ENCODE data around the gene TMEM150A. TPM values are rescaled to one million over a fixed set of nuclear protein-coding genes. Genes with fewer than 3 reads are reported as not detected.

Gene TMEM150A
- total and polyA plus RNA-seq, 2 of the 13 experiments (the other 11 are each of a cell fraction or from before 2014, with no cell fraction given), result 30.1 to 70.4 TPM

DNA sequence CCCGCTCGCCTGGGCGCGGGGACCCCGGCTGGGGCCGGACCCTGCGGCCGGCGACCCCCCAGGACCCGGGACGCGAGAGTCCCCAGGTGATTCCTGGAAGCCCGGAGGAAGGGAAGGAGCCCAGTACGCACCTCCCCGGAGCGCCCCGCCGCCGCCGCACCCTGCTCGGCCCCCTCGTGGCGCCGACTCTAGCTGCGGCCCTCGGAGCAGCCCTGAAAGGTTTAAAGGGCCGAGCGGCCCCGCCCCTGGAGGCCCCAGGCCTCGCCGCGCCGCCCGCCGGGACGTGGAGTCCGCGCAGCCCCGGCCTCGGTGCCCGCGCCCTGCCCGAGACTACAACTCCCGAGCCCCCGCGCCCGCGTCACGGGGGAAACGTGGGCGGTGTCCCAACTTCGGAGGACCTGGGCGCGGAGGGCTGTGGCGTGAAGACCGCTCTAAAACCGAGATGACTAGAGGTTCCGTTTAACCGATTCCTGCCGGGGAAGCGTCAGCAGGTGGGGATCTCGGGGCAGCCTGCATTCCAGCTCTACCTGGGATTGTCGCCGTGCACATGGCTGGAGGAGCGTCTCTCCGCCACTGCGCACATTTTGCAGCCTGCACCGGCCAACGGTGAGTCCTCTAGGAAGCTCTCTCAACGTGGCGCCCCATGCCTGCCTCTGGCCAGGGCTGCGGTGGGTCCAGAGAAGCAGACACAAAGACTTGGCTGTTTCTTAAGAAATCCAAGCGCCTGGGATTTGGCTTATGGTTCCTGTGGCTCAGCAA is at the start of gene TMEM150A (continued):
- no peak for TF ChIP-seq ZNF3 (CRISPR knock-in tag; IDR thresholded peaks at IDR 0.05)
- TF ChIP-seq MED1 (CRISPR knock-in tag; IDR thresholded peaks at IDR 0.05), result peak; percentile 61
- TF ChIP-seq HNRNPH1 (optimal IDR thresholded peaks at IDR 0.05; ENCODE audit: low read depth, low read length), result no peak
- no peak; the same call in none of the 2 replicates for TF ChIP-seq KLF12 (CRISPR knock-in tag; IDR thresholded peaks at IDR 0.05; ENCODE audit: borderline replicate concordance)
- TF ChIP-seq FOXO1 (CRISPR knock-in tag; IDR thresholded peaks at IDR 0.05), result peak; percentile 54; the same call in 1 of the 2 replicates
- TF ChIP-seq, protein P1, sequence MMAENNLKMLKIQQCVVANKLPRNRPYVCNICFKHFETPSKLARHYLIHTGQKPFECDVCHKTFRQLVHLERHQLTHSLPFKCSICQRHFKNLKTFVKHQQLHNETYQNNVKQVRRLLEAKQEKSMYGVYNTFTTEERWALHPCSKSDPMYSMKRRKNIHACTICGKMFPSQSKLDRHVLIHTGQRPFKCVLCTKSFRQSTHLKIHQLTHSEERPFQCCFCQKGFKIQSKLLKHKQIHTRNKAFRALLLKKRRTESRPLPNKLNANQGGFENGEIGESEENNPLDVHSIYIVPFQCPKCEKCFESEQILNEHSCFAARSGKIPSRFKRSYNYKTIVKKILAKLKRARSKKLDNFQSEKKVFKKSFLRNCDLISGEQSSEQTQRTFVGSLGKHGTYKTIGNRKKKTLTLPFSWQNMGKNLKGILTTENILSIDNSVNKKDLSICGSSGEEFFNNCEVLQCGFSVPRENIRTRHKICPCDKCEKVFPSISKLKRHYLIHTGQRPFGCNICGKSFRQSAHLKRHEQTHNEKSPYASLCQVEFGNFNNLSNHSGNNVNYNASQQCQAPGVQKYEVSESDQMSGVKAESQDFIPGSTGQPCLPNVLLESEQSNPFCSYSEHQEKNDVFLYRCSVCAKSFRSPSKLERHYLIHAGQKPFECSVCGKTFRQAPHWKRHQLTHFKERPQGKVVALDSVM (CRISPR knock-in tag; IDR thresholded peaks at IDR 0.05), result peak; percentile 96
- no peak for TF ChIP-seq ZSCAN29 (CRISPR knock-in tag; conservative IDR thresholded peaks at IDR 0.05)
- no peak for TF ChIP-seq ZNF260 (CRISPR knock-in tag; IDR thresholded peaks at IDR 0.05; ENCODE audit: borderline replicate concordance, low read depth)
- no peak for TF ChIP-seq RFXAP (CRISPR knock-in tag; IDR thresholded peaks at IDR 0.05; ENCODE audit: borderline replicate concordance)
- TF ChIP-seq SKI (IDR thresholded peaks at IDR 0.05; ENCODE audit: partially characterized antibody), result peak; percentile 67
- TF ChIP-seq ZNF761 (CRISPR knock-in tag; conservative IDR thresholded peaks at IDR 0.05), result no peak
- peak; percentile 27; the same call in 1 of the 2 replicates for TF ChIP-seq KLF15 (CRISPR knock-in tag; IDR thresholded peaks at IDR 0.05; ENCODE audit: borderline replicate concordance)
- TF ChIP-seq AGO1 (IDR thresholded peaks at IDR 0.05; ENCODE audit: low read depth, low read length, poor library complexity, severe bottlenecking), result peak; percentile 53
- TF ChIP-seq HDAC1 (CRISPR knock-in tag; IDR thresholded peaks at IDR 0.05), result peak; percentile 83
- TF ChIP-seq ZC3H4 (CRISPR knock-in tag; IDR thresholded peaks at IDR 0.05; ENCODE audit: borderline replicate concordance), result no peak
- no peak for TF ChIP-seq JUN (CRISPR knock-in tag; IDR thresholded peaks at IDR 0.05)
- no peak for TF ChIP-seq RFX3 (CRISPR knock-in tag; IDR thresholded peaks at IDR 0.05)
- no peak for TF ChIP-seq SRSF9 (IDR thresholded peaks at IDR 0.05; ENCODE audit: borderline replicate concordance, insufficient read depth, low read depth, low read length, poor library complexity, severe bottlenecking)
- TF ChIP-seq, protein P2, sequence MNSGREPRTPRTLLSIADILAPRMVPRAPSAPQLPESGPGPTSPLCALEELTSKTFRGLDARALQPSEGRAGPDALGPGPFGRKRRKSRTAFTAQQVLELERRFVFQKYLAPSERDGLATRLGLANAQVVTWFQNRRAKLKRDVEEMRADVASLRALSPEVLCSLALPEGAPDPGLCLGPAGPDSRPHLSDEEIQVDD (CRISPR knock-in tag; IDR thresholded peaks at IDR 0.05; ENCODE audit: borderline replicate concordance), result no peak; the same call in none of the 2 replicates
- TF ChIP-seq ZFP36L1 (CRISPR knock-in tag; IDR thresholded peaks at IDR 0.05), result no peak
- TF ChIP-seq, protein P3, sequence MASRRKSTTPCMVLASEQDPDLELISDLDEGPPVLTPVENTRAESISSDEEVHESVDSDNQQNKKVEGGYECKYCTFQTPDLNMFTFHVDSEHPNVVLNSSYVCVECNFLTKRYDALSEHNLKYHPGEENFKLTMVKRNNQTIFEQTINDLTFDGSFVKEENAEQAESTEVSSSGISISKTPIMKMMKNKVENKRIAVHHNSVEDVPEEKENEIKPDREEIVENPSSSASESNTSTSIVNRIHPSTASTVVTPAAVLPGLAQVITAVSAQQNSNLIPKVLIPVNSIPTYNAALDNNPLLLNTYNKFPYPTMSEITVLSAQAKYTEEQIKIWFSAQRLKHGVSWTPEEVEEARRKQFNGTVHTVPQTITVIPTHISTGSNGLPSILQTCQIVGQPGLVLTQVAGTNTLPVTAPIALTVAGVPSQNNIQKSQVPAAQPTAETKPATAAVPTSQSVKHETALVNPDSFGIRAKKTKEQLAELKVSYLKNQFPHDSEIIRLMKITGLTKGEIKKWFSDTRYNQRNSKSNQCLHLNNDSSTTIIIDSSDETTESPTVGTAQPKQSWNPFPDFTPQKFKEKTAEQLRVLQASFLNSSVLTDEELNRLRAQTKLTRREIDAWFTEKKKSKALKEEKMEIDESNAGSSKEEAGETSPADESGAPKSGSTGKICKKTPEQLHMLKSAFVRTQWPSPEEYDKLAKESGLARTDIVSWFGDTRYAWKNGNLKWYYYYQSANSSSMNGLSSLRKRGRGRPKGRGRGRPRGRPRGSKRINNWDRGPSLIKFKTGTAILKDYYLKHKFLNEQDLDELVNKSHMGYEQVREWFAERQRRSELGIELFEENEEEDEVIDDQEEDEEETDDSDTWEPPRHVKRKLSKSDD (CRISPR knock-in tag; IDR thresholded peaks at IDR 0.05; ENCODE audit: low read depth), result 0 out of 2 replicates have a peak, but pooled peaks have one; percentile 14
- peak; percentile 9; the same call in 1 of the 2 replicates for TF ChIP-seq SRF (IDR thresholded peaks at IDR 0.05; ENCODE audit: low read depth, low read length)
- no peak for TF ChIP-seq U2AF1 (optimal IDR thresholded peaks at IDR 0.05; ENCODE audit: low read depth, low read length)
- TF ChIP-seq KMT2B (CRISPR knock-in tag; IDR thresholded peaks at IDR 0.05), result 0 out of 2 replicates have a peak, but pooled peaks have one; percentile 10
- TF ChIP-seq SMARCE1 (IDR thresholded peaks at IDR 0.05; ENCODE audit: borderline replicate concordance), result no peak
